Sigmoid colon (tissue), 4 donors: ENCODE data around the gene DPYSL5.

ENCODE experiments used
- CTCF ChIP-seq, 4 experiments: fragments of 450-650 bp in 3 of 4; fragments of 200-600 bp in 1 of 4; IDR thresholded peaks; one replicate each; pipeline ENCODE4 v1.5.1; 2016 to 2019; ENCODE audit warnings: antibody characterized with exemption in 4 of 4, mild to moderate bottlenecking in 3 of 4, moderate library complexity in 2 of 4
- POLR2AphosphoS5 ChIP-seq, 4 donors: sonication (generic); formaldehyde crosslinking; IDR thresholded peaks; one replicate each; pipeline ENCODE4 v1.6.1; 2017; ENCODE audit warnings: antibody characterized with exemption in 4 of 4

- TF ChIP-seq CTCF (IDR thresholded peaks at IDR 0.05) = no peak
- TF ChIP-seq POLR2AphosphoS5 (IDR thresholded peaks at IDR 0.05) = no peak
Measured at GRCh38 chr2:26847307-26847654, 651 bp upstream of the DPYSL5 start.
